Measurements from ENCODE around the gene ZNF723.

Gene ZNF723

DNA sequence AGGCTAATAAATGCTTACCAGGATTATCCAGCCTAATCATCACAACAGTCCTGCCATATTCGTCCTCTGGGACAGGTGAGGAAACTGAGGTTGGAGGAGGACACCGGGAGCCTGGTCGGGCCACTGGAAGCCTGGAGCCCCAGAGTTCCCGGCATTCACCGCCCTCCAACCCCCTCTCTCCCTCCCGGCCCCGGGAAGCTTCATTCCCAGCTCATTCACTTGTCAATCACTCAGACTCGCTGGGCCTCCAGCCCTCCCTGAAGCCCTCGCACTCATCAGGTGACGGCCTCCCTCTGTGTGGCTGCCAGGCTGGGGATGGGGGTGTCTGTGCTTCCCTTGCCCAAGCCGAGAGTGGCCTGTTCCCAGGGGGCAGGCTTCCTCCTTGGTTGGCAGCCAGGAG is 25.7 kb upstream of the ZNF723 start:
- TF ChIP-seq ZBTB7A (IDR thresholded peaks at IDR 0.05; ENCODE audit: low read depth), result no peak
- no peak for TF ChIP-seq TAF1 (IDR thresholded peaks at IDR 0.05; ENCODE audit: low read depth)
- no peak for TF ChIP-seq EGR1 (IDR thresholded peaks at IDR 0.05)
- TF ChIP-seq CEBPB (IDR thresholded peaks at IDR 0.05), result no peak
- TF ChIP-seq, protein P1, sequence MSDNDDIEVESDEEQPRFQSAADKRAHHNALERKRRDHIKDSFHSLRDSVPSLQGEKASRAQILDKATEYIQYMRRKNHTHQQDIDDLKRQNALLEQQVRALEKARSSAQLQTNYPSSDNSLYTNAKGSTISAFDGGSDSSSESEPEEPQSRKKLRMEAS (IDR thresholded peaks at IDR 0.05), result no peak
- no peak for TF ChIP-seq YY1 (IDR thresholded peaks at IDR 0.05; ENCODE audit: low read depth)
- TF ChIP-seq, protein P2, sequence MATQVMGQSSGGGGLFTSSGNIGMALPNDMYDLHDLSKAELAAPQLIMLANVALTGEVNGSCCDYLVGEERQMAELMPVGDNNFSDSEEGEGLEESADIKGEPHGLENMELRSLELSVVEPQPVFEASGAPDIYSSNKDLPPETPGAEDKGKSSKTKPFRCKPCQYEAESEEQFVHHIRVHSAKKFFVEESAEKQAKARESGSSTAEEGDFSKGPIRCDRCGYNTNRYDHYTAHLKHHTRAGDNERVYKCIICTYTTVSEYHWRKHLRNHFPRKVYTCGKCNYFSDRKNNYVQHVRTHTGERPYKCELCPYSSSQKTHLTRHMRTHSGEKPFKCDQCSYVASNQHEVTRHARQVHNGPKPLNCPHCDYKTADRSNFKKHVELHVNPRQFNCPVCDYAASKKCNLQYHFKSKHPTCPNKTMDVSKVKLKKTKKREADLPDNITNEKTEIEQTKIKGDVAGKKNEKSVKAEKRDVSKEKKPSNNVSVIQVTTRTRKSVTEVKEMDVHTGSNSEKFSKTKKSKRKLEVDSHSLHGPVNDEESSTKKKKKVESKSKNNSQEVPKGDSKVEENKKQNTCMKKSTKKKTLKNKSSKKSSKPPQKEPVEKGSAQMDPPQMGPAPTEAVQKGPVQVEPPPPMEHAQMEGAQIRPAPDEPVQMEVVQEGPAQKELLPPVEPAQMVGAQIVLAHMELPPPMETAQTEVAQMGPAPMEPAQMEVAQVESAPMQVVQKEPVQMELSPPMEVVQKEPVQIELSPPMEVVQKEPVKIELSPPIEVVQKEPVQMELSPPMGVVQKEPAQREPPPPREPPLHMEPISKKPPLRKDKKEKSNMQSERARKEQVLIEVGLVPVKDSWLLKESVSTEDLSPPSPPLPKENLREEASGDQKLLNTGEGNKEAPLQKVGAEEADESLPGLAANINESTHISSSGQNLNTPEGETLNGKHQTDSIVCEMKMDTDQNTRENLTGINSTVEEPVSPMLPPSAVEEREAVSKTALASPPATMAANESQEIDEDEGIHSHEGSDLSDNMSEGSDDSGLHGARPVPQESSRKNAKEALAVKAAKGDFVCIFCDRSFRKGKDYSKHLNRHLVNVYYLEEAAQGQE (IDR thresholded peaks at IDR 0.05; ENCODE audit: low read depth), result no peak
- TF ChIP-seq, protein P3, sequence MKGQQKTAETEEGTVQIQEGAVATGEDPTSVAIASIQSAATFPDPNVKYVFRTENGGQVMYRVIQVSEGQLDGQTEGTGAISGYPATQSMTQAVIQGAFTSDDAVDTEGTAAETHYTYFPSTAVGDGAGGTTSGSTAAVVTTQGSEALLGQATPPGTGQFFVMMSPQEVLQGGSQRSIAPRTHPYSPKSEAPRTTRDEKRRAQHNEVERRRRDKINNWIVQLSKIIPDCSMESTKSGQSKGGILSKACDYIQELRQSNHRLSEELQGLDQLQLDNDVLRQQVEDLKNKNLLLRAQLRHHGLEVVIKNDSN (IDR thresholded peaks at IDR 0.05), result no peak
- TF ChIP-seq RAD21 (IDR thresholded peaks at IDR 0.05; ENCODE audit: low read depth), result no peak
- no peak for TF ChIP-seq NFIC (IDR thresholded peaks at IDR 0.05)
- no peak for TF ChIP-seq FOXM1 (IDR thresholded peaks at IDR 0.05; ENCODE audit: borderline replicate concordance, low read depth)
- TF ChIP-seq CREB1 (IDR thresholded peaks at IDR 0.05; ENCODE audit: low read depth), result no peak
- TF ChIP-seq TEAD4 (IDR thresholded peaks at IDR 0.05), result no peak
- TF ChIP-seq EP300 (IDR thresholded peaks at IDR 0.05; ENCODE audit: borderline replicate concordance), result no peak
- TF ChIP-seq TCF12 (IDR thresholded peaks at IDR 0.05; ENCODE audit: low read depth), result no peak

DNA sequence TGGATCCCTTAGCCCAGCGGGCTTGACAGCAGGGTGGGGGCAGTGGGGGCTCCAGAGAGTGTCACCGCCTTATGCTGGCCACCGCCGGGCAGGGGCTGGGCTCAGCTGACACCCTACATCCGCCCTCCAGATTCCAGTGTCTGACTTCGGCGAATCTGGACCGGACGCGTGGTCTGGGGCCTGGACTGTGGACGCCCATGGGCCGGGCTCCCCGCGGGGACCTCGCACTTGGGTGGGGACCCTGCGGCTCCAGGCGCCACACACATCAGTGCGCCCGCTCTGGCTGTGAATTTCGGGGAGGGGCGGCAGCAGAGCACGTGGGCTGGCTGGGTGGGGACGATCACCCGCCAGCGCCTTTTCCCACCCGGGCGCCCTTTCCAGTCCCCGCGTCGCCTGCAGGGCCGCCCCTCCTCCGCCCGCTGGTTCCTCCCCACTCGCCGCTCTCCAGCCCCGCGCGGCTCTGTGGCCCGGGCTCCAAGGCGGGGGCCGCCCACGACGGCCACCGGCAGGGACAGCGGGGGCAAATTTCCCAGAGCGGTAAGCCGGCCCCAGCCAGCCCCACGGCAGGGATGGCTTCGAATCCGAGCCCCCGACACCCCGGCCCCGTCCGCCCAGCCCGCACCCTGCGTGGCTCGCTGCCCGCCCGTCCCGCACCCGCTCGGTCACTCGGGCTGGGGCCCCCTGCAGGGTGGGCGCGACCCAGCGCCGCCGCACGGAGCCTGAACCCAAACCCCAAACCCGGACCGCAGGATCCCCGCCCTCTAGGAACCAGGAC is 24.8 kb upstream of the ZNF723 start:
- no peak for TF ChIP-seq EP300 (IDR thresholded peaks at IDR 0.05; ENCODE audit: borderline replicate concordance)
- TF ChIP-seq ZBTB7A (IDR thresholded peaks at IDR 0.05; ENCODE audit: low read depth), result no peak
- no peak for TF ChIP-seq TEAD4 (IDR thresholded peaks at IDR 0.05)
- TF ChIP-seq NFIC (IDR thresholded peaks at IDR 0.05), result no peak
- TF ChIP-seq, protein P1 (IDR thresholded peaks at IDR 0.05), result no peak

DNA sequence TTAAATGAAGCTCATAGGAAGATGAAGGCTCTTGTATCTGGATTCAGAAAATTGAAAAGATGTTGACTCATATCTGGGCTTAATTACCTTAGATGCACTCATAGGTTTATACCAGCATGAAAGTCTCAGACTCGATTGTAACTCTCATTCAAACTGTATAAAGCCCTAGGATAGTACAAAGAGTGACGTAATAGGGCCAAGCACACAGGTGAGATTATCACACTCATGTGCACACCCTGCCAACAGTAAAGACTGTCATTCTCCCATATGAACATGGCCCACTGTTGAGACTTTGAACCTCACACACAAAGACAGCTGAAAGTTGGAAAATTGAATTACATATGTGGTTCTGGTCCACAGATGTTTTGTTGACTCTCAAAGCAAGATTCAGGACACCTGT is 18.0 kb upstream of the ZNF723 start:
- TF ChIP-seq TEAD4 (IDR thresholded peaks at IDR 0.05) (no peak), TCF12 (IDR thresholded peaks at IDR 0.05; ENCODE audit: low read depth) (no peak), RAD21 (IDR thresholded peaks at IDR 0.05; ENCODE audit: low read depth) (no peak), CREB1 (IDR thresholded peaks at IDR 0.05; ENCODE audit: low read depth) (no peak), CEBPB (IDR thresholded peaks at IDR 0.05) (no peak), TAF1 (IDR thresholded peaks at IDR 0.05; ENCODE audit: low read depth) (no peak), FOXM1 (IDR thresholded peaks at IDR 0.05; ENCODE audit: borderline replicate concordance, low read depth) (no peak), YY1 (IDR thresholded peaks at IDR 0.05; ENCODE audit: low read depth) (no peak), EP300 (IDR thresholded peaks at IDR 0.05; ENCODE audit: borderline replicate concordance) (no peak), NFIC (IDR thresholded peaks at IDR 0.05) (no peak), EGR1 (IDR thresholded peaks at IDR 0.05) (no peak), ZBTB7A (IDR thresholded peaks at IDR 0.05; ENCODE audit: low read depth) (no peak)
- TF ChIP-seq, protein P3 (IDR thresholded peaks at IDR 0.05), result no peak
- TF ChIP-seq, protein P1 (IDR thresholded peaks at IDR 0.05), result no peak
- TF ChIP-seq, protein P2 (IDR thresholded peaks at IDR 0.05; ENCODE audit: low read depth), result no peak

DNA sequence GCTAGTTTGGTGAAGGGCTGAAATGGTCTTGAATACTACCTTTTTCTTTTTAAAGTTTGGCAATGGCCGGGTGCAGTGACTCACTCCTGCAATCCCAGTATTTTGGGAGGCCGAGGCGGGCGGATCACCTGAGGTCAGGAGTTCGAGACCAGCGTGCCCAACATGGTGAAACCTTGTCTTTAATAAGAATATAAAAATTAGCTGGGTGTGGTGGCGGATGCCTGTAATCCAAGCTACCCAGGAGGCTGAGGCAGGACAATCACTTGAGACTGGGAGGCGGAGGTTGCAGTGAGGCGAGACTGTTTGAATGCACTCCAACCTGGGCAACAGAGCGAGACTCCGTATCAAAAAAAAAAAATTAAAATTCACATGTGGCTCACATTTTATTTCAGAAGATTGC is 880 bp upstream of the ZNF723 start:
- TF ChIP-seq TAF1 (IDR thresholded peaks at IDR 0.05; ENCODE audit: low read depth) (no peak), TEAD4 (IDR thresholded peaks at IDR 0.05) (no peak), YY1 (IDR thresholded peaks at IDR 0.05; ENCODE audit: low read depth) (no peak), CREB1 (IDR thresholded peaks at IDR 0.05; ENCODE audit: low read depth) (no peak), NFIC (IDR thresholded peaks at IDR 0.05) (no peak), ZBTB7A (IDR thresholded peaks at IDR 0.05; ENCODE audit: low read depth) (no peak), FOXM1 (IDR thresholded peaks at IDR 0.05; ENCODE audit: borderline replicate concordance, low read depth) (no peak), RAD21 (IDR thresholded peaks at IDR 0.05; ENCODE audit: low read depth) (no peak), EP300 (IDR thresholded peaks at IDR 0.05; ENCODE audit: borderline replicate concordance) (no peak), TCF12 (IDR thresholded peaks at IDR 0.05; ENCODE audit: low read depth) (no peak), EGR1 (IDR thresholded peaks at IDR 0.05) (no peak), CEBPB (IDR thresholded peaks at IDR 0.05) (no peak)
- TF ChIP-seq, protein P2 (IDR thresholded peaks at IDR 0.05; ENCODE audit: low read depth), result no peak
- TF ChIP-seq, protein P3 (IDR thresholded peaks at IDR 0.05), result no peak
- TF ChIP-seq, protein P1 (IDR thresholded peaks at IDR 0.05), result no peak

Data from Ishikawa (cell line).